Glutamatergic neuron (in vitro differentiated cells): ENCODE data around the gene GGN. TPM values are rescaled to one million over a fixed set of nuclear protein-coding genes. Genes with fewer than 3 reads are reported as not detected.

ENCODE experiments used
- DNase-seq: peaks from one replicate; pipeline ENCODE4 v3.0.0; 2022
- H3K27ac Mint-ChIP-seq: one replicate; pipeline ENCODE4 v1.8.0; 2020; ENCODE audit warnings: mild to moderate bottlenecking, mixed read lengths, inconsistent platforms; ENCODE audit not compliant: unreplicated experiment
- H3K27me3 Mint-ChIP-seq: one replicate; pipeline ENCODE4 v1.8.0; 2020; ENCODE audit warnings: mild to moderate bottlenecking, moderate library complexity, mixed read lengths, inconsistent platforms; ENCODE audit not compliant: unreplicated experiment
- H3K36me3 Mint-ChIP-seq: one replicate; pipeline ENCODE4 v1.8.0; 2020; ENCODE audit warnings: mild to moderate bottlenecking, mixed read lengths, inconsistent platforms; ENCODE audit not compliant: unreplicated experiment
- H3K4me1 Mint-ChIP-seq: one replicate; pipeline ENCODE4 v1.8.0; 2020; ENCODE audit warnings: mild to moderate bottlenecking, low read depth, mixed read lengths, inconsistent platforms; ENCODE audit not compliant: unreplicated experiment
- H3K4me3 Mint-ChIP-seq: one replicate; pipeline ENCODE4 v1.8.0; 2020; ENCODE audit warnings: mild to moderate bottlenecking, mixed read lengths, inconsistent platforms; ENCODE audit not compliant: unreplicated experiment
- H3K9me3 Mint-ChIP-seq: one replicate; pipeline ENCODE4 v1.8.0; 2020; ENCODE audit warnings: mild to moderate bottlenecking, moderate library complexity, mixed read lengths, inconsistent platforms; ENCODE audit not compliant: unreplicated experiment
- total RNA-seq: library from RNA; stranded (reverse); fragmentation: NEBNext Ultra II Directional; extraction: Animal tissue kit (Norgen Biotek cat#: 25700); gene quantifications from one replicate; pipeline ENCODE4 v1.2.1, GENCODE V29; 2021; ENCODE audit not compliant: unreplicated experiment
- TF ChIP-seq, protein P1 (sequence below): fragments of 200-600 bp; sonication (generic); IDR thresholded peaks from one replicate; pipeline ENCODE4 v1.5.0; 2021; ENCODE audit not compliant: partially characterized antibody, unreplicated experiment

Gene GGN
- total RNA-seq, 1 donor from 2014 or later = 2.0 TPM

DNA sequence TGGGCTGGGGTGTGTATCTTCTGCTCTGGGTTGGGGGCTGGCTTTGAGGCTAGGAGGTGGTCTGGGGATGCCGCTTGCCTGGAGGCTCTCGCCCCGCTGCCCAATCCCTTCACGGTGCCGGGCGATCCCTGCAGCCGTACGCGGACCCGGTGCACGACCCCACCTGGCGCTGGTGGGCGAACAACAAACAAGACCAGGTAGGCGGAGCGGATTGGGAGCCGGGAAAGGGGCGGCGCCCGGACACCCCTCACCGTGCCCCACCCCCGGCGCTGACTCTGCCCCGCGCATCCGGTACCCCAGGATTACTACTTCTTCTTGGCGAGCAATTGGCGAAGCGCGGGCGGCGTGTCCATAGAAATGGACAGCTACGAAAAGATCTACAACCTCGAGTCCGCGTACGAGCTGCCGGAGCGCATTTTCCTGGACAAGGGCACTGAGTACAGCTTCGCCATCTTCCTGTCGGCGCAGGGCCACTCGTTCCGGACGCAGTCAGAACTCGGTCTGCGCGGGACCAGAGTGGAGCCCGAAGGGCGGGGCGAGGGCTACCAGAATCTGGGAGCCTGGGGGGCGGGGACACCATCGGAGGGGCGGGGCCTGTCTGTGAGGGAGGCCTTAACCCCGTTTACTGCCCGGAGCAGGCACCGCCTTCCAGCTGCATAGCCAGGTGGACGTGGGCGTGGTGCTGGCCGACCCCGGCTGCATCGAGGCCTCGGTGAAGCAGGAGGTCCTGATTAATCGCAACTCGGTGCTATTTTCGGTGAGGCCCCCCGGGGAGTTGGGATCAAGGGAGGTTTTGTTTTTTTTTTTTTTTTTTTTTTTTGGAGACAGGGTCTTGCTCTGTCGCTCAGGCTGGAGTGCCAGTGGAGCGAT is 25.5 kb downstream of the GGN start:
- peak overlapping the region; percentile 84 for H3K27ac Mint-ChIP-seq
- peaks cover 12% of the 10 kb centered on the region for H3K9me3 Mint-ChIP-seq
- H3K4me3 Mint-ChIP-seq = peak overlapping the region; percentile 90
- DNase-seq = peak; percentile 91
- TF ChIP-seq, protein P1, sequence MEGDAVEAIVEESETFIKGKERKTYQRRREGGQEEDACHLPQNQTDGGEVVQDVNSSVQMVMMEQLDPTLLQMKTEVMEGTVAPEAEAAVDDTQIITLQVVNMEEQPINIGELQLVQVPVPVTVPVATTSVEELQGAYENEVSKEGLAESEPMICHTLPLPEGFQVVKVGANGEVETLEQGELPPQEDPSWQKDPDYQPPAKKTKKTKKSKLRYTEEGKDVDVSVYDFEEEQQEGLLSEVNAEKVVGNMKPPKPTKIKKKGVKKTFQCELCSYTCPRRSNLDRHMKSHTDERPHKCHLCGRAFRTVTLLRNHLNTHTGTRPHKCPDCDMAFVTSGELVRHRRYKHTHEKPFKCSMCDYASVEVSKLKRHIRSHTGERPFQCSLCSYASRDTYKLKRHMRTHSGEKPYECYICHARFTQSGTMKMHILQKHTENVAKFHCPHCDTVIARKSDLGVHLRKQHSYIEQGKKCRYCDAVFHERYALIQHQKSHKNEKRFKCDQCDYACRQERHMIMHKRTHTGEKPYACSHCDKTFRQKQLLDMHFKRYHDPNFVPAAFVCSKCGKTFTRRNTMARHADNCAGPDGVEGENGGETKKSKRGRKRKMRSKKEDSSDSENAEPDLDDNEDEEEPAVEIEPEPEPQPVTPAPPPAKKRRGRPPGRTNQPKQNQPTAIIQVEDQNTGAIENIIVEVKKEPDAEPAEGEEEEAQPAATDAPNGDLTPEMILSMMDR = no peak
- H3K36me3 Mint-ChIP-seq = no peaks in the 10 kb centered on the region
- H3K27me3 Mint-ChIP-seq = peaks cover 9% of the 10 kb centered on the region
- peaks cover 4% of the 10 kb centered on the region for H3K4me1 Mint-ChIP-seq

DNA sequence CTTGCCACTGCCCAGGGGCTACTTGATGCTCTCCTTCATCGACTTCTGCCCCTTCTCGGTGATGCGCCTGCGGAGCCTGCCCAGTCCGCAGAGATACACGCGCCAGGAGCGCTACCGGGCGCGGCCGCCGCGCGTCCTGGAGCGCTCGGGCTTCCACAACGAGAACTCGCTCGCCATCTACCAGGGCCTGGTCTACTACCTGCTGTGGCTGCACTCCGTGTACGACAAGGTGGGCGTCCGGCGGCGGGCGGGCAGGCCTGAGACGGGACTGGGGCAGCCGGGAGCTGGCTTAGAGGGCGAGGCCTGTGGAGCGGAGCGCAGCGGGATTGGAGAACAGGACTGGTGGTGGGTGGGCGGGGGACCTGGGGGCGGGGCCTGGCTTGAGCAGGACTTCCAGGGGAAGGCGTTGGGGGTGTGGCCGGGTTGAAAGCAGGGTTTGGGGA is 26.2 kb downstream of the GGN start:
- H3K36me3 Mint-ChIP-seq = no peaks in the 10 kb centered on the region
- peak overlapping the region; percentile 80 for H3K27ac Mint-ChIP-seq
- peak; percentile 90 for DNase-seq
- peak overlapping the region; percentile 90 for H3K4me3 Mint-ChIP-seq
- TF ChIP-seq, protein P1 = no peak
- H3K4me1 Mint-ChIP-seq = peaks cover 4% of the 10 kb centered on the region
- peaks cover 9% of the 10 kb centered on the region for H3K27me3 Mint-ChIP-seq
- H3K9me3 Mint-ChIP-seq = peaks cover 12% of the 10 kb centered on the region

DNA sequence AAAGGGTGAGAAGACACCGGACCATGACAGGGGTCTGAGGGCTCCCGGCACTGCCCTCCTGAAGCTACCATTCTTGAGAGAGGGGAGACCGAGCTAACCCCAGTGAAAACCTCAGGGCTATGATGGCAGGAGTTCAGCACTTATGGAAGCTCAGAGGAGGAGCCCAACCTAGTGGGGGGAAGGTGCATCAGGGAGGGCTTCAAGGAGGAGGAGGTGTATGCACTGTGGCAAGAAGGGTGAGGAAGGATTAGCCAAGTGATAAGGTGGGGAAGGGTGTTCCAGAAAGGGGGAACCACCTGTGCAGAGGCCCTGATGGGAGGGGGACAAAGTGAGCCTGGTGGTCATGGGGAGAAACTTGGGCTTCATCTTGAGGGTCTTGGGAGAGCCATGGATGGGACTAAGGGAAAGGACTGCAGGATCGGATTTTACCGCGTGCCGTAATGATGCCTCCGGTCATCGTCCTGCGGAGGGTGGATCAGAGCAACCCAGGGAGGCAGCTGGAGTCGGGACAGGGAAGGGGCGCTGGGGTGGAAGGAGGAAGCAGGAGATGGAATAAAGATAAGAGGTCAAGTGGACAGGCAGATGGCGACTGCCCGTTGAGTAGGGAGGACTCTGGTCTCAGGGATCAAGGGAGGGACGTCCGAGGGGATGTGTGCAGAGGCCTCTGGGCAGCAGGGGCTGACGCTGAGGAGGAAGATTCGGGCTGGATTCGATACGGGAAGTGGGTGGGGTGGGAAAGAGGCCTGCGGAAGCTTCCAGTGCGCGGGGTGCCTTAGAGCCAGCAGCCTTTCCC is 26.8 kb downstream of the GGN start:
- H3K27ac Mint-ChIP-seq = peak overlapping the region; percentile 80
- peak overlapping the region; percentile 90 for H3K4me3 Mint-ChIP-seq
- H3K9me3 Mint-ChIP-seq = peaks cover 12% of the 10 kb centered on the region
- H3K4me1 Mint-ChIP-seq = peaks cover 5% of the 10 kb centered on the region
- DNase-seq = peak; percentile 39
- peaks cover 2% of the 10 kb centered on the region for H3K36me3 Mint-ChIP-seq
- TF ChIP-seq, protein P1 = no peak
- peaks cover 12% of the 10 kb centered on the region for H3K27me3 Mint-ChIP-seq

DNA sequence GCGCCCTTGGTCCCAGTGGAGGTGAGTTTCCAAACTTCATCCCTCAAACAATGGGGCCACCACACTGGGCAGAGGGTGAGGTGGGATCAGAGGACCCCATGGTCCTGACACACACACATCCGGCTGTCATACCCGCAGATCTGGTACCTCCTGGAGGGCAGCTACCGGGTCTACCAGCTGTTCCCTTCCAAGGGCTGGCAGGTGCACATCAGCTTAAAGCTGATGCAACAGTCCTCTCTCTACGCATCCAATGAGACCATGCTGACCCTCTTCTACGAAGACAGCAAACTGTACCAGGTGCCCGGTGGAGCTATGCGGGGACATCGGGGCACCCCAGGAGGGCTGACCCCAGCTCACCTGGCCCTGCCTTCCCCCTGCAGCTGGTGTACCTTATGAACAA is 27.5 kb downstream of the GGN start:
- peaks cover 5% of the 10 kb centered on the region for H3K4me1 Mint-ChIP-seq
- peaks cover 13% of the 10 kb centered on the region for H3K27me3 Mint-ChIP-seq
- H3K36me3 Mint-ChIP-seq = peaks cover 4% of the 10 kb centered on the region
- no peak for DNase-seq
- peak overlapping the region; percentile 80 for H3K27ac Mint-ChIP-seq
- H3K9me3 Mint-ChIP-seq = peaks cover 9% of the 10 kb centered on the region
- TF ChIP-seq, protein P1 = no peak
- H3K4me3 Mint-ChIP-seq = peak overlapping the region; percentile 90
